GM21360 (cell line): ENCODE results near the gene STAP2.
"Not testable (repeated sequence)": the region's sequence is repeated elsewhere in the genome, so short reads cannot be mapped to it uniquely, and the experiment has no call there.

ENCODE experiments used
- ATAC-seq: cut with Tn5 transposase; IDR thresholded peaks from one replicate; pipeline ENCODE4 v1.9.1; 2021; ENCODE audit warnings: mild to moderate bottlenecking, moderate library complexity; ENCODE audit not compliant: unreplicated experiment

Gene STAP2

GRCh38 chr19:4328991-4329681 is 9.5 kb downstream of the STAP2 start:
- not testable (repeated sequence) for ATAC-seq

DNA sequence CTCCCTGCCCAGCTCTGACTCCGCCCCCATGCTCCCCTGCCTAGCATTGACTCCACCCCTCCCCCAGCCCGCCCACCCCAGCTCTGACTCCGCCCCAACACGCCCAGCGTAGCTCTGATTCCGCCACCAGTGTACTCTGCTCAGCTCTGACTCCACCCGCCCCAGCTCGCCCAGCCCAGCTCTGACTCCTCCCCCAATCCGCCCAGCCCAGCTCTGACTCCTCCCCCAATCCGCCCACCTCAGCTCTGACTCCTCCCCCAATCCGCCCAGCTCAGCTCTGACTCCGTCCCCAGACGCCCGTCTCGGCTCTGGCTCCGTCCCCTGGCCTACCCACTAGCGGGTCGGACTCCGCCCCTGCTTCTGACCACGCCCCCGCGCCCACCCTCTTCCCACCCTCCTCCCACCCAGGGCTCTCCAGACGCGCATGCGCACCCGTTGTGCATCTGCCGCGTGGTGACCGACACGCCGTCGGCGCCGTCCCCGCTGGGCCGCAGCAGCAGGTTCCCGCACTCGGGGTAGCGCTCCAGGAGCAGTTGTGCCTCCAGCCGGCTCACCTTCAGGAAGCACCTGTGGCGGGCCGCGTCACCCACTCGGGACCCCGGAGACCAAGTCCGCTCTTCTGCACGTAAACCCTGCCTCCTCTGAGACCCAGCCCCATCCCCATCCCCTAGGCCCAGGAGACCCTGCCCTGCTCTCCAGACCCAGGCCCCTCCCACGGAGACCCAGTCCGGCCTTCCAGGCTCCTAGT is 10.2 kb downstream of the STAP2 start:
- peak; percentile 66 for ATAC-seq

GRCh38 chr19:4327877-4328242 is 10.8 kb downstream of the STAP2 start:
- ATAC-seq, result no peak

DNA sequence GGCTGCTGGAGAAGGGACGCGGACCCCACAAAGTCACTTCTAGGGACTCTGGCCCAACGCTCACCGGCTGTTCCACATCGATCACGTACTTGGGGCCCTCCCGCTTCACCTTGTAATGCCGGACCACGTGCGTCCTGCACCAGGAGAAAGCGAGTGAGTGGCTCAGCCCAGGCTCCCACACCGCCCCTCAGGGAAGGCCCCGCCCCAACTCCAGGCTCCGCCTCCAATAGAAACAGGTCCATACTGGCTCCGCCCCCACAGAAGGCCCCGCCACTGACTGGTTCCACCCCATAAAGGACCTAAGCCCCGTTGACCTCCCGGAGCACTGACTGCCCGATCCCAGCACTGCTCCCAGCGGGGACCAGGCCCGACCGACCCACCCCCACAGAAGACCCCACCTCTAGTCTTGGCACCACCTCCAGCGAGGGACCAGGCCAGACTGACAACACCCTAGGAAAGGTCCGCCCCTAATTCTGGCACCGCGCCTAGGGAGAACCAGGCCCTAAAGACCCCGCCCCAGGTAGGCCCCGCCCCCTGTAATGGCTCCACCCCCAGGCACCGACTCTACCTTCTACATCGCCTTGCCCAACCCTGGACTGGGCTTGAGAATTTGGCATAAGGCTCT is 11.3 kb downstream of the STAP2 start:
- ATAC-seq, result no peak

- ATAC-seq, result no peak
Measured at GRCh38 chr19:4326837-4327251, 11.8 kb downstream of the STAP2 start.

GRCh38 chr19:4326215-4326836 is 12.3 kb downstream of the STAP2 start:
- ATAC-seq, result no peak

- ATAC-seq, result no peak
Measured at GRCh38 chr19:4324228-4324627, 14.4 kb downstream of the STAP2 start.

DNA sequence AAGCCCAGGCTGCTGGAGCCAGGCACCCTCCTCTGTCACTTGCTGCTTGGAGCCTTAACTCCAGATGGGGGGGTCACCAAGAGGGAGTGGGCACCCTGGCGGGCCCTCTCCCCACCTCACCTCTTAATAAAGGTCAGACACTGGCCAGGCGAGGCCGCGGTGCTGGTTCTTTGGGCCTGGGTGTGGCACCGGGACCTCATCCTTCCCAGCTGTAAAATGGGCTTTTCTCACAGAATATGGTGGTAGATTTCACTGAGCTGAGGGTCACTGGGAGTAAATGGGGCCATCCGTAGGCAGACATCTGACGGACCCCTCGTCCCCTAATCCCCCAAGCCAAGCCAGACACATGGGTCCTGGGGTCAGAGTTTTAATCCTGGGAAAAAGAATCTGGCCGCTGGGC is 14.9 kb downstream of the STAP2 start:
- ATAC-seq, result no peak

GRCh38 chr19:4322942-4323665 is 15.5 kb downstream of the STAP2 start:
- no peak for ATAC-seq

- no peak for ATAC-seq
Measured at GRCh38 chr19:4320419-4320818, 18.2 kb downstream of the STAP2 start.

GRCh38 chr19:4319067-4319718 is 19.4 kb downstream of the STAP2 start:
- no peak for ATAC-seq

GRCh38 chr19:4318460-4318859 is 20.2 kb downstream of the STAP2 start:
- no peak for ATAC-seq

DNA sequence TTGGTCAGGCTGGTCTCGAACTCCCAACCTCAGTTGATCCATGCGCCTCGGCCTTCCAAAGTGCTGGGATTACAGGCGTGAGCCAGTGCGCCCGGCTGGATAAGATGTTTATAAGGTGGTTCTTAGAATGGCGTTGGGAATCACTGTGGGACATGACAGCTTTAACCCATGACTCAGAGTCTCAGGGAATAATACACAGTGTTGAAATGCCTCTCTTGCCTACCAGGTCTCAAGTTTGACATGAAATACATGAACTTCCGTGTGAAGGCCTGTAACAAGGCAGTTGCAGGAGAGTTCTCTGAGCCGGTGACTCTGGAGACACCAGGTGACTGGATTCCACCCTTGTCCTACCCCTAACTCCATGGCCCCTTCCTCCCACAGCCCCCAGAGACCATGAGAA is 21.7 kb downstream of the STAP2 start:
- no peak for ATAC-seq

- no peak for ATAC-seq
Measured at GRCh38 chr19:4313847-4314490, 24.7 kb downstream of the STAP2 start.

DNA sequence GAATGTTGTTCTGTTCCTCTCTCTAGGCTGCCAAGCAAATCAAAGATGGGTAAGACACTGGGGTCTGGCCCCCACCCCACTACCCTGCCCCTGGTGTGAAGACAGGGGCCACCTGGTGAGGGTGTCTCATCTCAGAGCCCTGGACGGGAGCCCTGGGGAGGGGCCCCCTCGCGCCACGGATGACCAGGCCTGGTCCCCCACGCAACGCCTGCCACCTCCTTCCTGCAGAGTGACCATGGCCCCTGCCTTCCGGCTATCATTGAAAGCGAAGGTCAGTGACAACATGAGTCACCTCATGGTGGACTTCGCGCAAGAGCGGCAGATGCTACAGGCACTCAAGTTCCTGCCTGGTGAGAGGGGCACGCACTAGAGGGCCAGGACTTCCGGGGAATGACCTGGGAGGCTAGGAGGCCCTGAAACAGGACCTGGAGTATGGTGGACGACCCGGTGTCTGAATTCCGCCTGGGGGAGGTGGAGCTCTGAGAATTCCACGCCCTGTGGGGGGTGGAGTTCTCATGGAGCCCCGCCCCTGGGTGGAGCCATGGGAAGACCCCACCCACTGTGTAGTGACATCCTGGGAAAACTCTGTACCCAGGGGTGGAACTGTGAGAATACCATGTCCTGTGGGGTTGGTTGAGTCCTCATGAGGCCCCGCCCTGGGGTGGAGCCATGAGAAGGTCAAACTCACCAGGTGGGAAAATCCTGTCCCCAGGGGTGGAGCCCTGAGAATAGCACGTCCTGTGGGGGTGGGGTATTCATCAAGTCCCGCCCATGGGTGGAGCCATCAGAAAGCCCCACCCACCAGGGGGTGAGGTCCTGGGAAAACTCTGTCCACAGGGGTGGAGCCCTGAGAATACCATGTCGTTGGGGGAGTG is 28.1 kb downstream of the STAP2 start:
- no peak for ATAC-seq

DNA sequence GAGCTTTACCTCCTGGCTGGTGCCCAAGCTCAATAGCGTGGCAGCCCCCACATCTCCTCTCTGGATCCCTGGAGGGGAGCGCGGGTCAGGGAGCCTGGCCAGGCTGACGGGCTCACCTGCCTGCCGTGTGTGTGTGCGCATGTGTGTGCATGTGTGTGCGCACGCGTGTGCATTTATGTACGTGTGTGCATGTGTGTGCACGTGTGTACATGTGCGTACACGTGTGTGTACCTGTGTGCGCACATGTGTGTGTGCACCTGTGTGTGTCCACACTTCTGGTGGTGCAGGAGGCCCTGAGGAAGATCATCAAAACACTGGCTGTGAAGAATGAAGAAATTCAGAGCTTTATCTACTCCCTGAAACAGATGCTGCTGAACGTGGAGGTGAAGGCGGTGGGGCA is 33.0 kb downstream of the STAP2 start:
- ATAC-seq, result no peak

DNA sequence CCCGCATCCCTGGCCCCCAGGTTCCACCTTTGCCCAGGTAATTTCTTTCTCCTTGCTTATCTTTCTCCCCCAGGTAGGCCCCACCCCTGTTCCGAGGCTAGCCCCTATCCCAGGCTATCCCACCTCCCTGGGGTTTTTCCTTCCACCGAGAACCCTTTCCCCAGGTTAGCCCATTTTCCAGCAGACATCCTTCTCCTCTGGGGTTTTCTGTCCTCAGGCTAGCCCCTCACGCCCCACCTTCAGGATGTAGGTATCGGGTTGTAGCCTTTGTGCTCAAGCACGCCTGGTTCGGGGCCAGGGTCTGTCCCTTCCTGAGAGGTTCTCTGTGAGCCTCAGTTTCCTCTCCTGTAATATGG is 33.4 kb downstream of the STAP2 start:
- ATAC-seq, result no peak

- no peak for ATAC-seq
Measured at GRCh38 chr19:4304538-4305256, 33.9 kb downstream of the STAP2 start, which contains the start of gene FSD1. TSS of gene FSD1 (plus strand) at chr19:4304598. CDS start at chr19:4304747, 149 bp downstream.
